ENCODE measurements around the gene RAPGEF1.

Gene RAPGEF1

DNA sequence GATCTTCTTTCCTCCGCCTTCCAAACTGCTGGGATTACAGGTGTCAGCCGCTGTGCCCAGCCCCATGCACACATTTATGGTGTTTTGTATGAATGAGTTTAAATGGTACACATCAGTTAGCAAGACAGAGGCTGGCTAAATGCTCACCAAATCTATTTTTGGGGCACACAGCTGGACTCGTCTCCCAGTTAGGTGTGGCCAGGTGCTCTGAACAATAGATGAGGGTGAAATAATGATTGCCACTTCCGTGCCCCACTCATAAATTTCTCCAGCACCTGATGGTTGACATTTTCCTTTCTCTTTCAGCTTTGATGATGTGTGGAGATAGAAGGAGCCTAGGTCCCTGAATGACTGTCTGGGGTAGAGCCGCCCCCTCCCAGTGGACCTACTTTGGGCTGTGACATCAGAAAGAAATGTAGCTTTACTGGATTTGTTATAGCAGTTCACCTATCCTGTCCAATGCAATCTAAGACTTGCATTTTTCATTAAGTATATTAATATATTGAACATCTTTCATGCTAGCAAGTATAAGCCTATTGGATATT lies 8.6 kb upstream of the RAPGEF1 start:
- no peak for DNase-seq

DNA sequence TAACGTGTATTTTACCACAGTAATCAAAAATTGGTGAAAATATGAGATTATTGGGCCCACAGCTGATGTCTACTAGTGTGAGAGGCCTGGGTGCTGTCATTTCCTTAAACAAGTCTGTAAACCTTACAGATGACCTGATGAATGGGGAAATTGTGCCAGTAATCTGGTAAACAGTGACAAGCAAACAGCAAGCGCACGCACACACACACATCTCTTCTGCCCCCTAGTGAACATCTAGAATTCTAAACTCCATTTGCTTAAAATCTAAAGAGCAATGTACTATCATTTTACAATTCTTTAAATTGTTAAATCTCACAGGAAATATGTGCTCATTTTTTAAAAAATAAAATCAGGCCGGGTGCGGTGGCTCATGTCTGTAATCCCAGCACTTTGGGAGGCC lies 7.5 kb upstream of the RAPGEF1 start:
- peak in 2 of 6 experiments; percentile 26 to 50 for DNase-seq

DNA sequence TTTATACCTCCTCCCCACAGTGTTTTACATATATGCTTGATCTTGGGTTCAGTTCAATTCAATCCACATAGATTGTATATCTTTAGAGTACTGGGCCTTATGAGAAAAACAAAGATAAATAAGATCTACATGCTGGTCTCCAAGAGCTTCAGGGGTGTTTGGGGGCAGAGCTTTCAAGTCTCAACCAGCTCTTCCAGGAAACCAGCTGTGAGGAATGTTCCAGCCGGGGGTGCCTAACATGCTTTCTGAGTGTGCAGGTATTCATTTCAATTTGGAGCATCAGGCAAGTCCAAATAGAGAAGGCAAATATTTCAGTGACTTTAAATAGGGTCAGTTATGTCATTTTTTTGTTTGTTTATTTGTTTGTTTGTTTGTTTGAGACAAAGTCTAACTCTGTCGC lies 5.7 kb upstream of the RAPGEF1 start:
- DNase-seq = no peak

DNA sequence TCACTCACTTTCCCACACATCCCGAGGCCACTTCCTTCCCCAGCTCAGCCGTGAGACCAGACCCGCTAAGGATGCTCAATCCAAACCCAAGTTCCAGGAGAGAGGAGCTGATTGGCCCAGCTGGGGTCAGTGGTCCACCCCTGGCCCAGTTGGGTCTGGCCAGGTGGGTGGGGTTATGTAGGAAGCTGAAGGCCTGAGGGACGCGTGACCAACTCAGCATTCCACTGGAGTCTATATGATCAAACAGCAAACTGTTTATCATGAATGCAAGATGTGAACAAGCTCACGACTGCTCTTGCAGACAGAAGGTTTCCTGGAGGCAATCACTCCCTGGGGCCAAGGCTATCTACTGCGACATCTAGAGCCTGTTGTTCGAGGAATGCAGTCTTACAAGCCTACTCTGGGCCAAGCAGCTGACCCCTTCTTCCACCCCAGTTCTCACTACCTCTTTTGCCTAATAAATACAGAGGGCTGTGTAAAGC lies 4.9 kb upstream of the RAPGEF1 start:
- DNase-seq = no peak

DNA sequence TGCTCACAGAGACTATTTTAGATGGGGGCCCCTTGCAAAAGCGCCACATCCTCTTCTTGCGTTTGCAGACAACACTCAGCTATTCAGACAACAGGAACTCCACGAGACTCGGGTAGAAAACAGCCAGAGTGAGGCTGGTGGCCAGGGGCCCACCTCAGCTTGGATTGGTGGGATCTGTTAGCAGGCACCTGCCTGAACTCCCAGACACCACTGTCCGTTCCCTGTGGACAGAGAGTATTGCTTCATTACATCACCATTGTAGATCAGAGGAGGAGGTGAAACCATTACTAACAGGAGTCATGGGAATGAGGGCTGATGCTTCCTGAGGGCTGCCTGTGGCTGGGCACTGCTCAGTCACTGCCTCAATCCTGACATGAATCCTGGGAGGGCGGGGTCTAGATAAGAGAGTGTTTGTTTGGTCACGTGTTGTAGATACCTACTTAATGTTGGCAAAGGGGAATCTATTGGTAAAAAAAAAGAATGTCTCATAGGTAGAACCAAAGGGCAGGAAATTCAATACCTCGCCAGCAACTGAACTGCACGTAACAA lies 4.4 kb upstream of the RAPGEF1 start:
- DNase-seq = peak in 4 of 6 experiments; percentile 6 to 54 (median 36)

DNA sequence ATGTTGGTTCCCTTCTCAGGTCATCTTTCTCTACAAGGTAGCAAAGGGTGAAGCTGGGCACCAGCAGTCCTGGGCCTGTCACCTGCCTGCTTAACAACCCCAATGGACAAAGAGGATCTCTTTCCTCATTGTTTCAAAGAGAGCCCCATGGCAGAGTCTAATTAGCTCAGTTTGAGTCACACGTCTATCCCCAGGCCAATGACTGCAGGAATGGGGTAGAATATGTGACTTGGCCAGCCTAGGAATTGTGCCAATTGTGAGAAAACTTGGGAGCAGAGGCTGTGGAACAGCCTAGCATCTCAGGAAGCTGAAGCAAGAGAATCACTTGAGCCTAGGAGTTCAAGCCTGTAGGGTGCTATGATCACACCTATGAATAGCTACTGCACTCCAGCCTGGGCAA lies 3.6 kb upstream of the RAPGEF1 start:
- DNase-seq = no peak

DNA sequence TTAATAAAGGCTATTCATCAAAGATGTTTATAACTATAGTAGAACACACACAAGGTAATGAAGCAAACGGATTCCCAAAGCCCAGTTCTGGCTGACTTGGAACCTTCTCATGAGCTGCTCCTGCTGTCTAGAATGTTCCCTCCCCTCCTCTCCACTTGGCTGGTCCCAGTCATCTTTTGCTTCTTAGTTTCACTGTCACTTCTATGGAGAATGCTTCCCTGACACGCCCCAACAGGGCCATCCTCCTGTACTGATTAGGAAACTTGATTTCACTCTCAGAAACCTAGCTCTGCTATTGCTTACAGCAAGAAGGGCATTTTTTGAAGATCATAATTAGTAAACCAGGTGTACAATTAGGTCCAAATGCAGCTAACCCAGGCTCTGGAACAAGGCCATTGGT lies 3.2 kb upstream of the RAPGEF1 start:
- DNase-seq = no peak

DNA sequence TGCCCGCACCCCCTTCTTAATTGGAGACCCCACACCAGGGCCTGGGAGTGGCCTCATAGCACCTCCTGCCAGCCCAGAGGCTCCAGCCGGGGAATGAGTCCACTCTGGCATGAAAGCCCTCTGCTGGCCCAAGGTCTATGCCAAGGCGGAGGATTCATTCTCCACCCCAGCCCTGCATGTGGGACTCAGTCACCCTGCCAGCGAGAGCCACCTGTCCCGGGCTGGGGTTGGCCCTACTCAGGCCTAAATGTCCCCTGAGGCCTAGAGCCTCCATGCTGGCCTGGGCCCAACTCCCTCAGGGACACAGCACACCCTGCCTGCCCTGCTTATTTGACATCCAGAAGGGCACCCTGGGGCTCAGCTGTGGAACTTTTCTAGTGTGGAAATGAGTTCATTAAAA lies 1.0 kb upstream of the RAPGEF1 start:
- DNase-seq = no peak

DNA sequence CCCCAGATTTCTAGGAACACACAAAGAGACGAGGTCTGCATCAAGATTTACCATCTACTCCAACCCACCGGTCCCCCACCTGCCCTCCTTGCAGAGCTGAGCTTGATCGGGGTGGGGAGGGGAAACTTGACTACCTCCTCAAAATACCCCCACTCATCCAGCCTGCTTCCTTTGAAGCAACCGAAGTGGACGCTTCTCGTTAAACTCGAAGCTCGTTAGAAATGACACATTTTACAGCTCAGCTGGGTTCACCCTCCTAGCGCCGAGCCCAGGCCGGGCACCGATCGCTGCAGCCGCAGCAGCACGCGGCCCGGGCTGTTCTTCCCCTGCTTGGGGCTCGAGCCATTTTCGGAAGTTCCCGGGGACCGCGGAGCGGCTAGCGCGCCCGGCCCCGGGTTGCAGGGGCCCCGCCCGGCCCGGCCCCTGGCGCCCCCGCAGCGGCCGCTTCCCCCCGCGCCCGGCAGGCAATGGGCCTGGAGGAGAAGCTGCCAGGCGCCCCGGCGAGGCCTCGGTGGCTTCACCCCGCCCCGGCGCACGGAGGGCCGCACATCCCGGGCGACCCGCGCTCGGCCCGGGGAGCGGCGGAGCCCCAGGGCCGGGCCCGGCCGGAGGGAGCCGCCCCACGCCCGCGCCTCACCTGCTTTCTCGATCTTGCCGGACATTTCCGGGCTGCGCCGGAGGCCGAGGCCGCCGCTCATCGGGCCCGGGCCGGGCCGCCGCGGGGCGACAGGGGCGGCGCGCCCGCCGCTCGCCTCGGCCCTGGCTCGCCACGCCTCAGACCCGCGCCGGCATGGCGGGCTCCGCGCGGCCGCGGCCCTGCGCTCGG lies 530 bp downstream of the RAPGEF1 start:
- peak in 4 of 6 experiments; percentile 26 to 55 (median 34) for DNase-seq

DNA sequence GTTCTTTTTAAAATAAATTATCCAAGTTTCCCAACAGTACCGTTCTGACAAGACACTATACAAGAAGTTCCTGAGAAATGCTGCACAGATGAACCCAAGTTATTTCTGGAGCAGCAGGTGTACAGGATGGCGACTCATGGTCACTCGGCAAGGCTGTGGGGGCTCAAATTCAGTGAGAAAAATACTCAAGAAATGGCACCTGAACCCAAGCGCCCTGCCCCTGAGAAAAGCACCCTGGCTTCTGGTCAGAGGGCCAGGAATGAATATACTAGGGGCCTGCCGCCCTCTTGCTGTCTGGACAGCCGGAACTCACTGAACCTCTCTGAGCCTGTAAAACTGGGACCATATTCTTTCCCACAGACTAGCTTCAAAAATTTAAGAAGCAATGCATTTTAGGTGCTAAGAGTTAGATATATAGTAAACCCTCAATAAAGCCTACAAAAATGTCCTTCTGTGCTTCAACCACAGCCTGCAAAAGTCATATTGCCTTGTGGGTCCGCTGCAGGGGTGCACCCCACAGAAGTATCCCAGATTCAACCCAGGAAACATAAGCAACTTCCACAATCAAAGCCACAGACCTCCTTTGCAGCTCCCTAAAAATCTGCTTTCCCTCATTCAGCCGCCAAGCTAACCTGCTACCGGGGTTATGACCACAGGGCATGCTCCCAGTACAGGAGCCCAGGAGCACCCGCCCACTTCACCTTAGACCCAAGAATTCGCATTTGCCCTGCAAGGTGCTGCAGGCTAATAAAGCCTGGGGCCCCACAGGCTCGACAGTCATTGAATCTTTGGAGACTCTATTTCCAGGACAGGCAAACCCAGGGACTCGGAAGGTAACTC lies 1.4 kb downstream of the RAPGEF1 start:
- no peak for DNase-seq

DNA sequence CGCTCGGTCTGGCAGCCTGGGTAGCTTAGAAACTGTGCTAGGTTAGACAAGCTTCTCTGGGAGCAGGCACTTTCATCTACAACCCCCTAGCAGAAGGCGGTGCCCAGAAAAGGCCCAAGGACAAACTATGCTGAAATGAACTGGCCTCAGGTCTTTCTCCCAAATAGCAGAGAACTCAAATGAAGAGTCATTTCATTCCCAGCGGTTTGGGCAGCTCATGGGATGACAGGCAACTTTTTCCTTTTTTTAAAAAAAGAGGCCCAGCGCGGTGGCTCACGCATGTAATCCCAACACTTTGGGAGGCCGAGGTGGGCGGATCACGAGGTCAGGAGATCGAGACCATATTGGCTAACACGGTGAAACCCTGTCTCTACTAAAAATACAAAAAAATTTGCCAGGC lies 2.5 kb downstream of the RAPGEF1 start:
- no peak for DNase-seq

DNA sequence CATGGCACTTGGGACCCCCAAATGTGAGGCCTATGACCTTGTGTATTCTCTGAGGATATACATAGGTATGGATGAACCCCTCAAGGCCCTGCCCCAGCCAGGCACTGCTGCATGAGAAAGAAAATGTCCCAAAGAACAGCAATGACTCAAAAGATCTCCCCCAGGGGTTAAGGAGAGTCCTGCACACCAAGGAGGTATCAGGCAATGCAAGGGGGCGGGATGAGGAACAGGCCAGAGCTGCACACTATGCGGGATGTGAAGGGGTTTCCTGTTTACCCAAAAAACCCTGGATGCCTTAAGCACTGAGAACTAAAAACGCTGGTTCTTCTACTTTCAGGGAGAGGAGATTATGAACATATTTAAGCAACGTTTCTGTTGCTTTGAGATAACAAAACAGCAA lies 3.4 kb downstream of the RAPGEF1 start:
- no peak for DNase-seq

DNA sequence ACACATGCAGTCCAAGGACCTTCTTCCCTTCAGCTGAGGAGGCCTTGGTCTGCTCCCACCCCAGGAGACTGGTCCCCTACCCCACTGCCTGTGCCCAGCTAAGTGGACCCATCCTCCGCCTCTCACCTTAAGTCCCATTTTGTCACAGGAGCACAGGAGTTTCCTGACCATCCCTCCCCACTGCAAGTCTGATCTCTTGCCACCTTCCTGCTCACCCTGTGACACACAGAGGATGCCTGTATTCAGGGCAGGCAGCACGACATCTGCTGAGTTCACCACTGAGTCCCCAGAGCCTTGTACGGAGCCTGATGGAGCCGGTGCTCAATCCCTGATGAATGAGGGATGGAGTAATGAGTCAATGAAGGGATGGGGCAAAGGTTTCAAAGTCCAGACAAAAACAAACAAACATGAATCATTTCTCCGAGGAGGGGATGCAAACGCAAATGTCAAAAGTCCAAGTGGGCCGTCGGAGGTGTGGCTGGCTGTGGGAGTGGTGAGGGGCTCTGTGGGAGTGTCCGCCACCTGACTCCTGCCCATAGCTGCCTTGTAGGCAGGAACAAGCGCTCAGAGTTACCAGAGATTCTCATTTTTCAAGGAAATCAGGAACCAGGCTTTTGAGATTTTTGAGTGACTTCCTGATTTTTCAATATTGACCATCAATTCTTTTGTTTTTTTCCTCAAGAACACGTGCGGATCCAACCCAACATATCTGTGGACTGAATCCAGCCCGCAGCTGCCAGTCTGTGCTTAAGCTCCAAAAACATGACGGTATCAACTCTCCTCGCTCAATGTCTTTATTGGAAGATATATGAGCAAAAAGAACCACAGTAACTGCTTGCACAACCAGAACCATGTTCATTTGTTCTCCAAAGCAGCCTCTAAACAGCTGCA lies 4.4 kb downstream of the RAPGEF1 start:
- no peak for DNase-seq

DNA sequence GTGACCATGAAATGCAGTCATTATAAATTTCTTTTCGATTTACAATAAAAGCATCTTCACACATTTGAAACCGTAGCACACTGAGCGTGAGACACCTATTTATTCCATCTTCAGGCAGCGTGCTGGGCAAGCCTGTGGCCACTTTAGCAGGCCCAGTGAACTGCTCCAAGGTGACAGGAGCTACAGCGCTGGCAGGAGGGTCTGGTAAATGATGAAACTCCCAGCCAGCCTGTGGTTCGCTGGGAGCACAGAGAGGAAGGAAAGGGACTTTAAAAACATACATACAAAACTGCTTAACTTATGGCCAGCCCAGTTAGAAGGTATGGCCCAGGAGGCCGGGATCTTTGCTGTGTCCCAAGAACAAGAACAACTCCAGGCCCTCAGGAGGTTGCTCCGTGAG lies 5.1 kb downstream of the RAPGEF1 start:
- DNase-seq = no peak

DNA sequence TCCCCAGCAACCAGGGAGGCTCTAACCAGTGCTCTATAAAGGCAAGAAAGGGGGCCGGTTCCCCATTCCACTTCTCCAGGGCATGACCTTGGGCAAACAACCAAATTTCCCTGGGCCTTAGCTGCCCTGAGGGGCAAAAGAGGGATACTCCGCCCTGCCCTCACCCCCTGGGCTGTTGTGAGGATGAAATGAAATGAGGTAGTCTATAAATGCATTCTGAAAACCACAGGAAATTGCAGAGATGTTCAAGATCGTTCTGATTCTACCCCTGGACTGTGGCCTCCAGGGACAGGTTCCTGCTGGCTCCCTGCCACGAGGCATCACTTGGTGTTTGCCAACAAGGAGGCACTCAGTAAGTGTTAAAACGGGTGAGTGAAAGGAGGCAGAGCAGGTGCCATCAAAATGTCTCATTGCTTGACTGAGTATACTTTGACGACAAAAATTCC lies 5.7 kb downstream of the RAPGEF1 start:
- DNase-seq = peak in 5 of 6 experiments; percentile 7 to 34 (median 30)

DNA sequence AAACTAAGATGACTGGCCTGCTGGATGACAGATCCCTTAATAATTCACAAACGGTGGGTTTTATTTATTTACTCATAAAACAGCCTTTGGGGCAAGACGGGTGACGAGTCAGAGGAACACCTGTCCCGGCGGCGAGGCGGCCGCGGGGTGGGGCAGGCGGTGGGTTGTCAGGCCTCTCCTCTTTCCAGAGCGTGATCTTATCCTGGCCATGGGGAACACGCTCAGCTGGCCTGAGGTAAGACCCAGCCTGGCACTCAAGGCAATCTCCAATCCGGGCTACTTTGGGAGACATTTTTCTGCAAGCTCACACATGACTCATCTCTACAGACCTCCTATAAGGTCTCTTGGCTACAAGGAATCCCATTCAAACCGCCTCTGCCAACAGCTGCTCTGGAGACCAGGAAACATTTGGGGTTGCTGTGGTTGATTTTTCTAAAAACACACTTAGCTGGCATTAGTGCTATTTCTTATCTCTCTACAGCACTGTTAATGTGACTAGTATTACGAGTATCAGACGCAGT lies 6.3 kb downstream of the RAPGEF1 start:
- peak in 1 of 6 experiments; percentile 24 for DNase-seq

DNA sequence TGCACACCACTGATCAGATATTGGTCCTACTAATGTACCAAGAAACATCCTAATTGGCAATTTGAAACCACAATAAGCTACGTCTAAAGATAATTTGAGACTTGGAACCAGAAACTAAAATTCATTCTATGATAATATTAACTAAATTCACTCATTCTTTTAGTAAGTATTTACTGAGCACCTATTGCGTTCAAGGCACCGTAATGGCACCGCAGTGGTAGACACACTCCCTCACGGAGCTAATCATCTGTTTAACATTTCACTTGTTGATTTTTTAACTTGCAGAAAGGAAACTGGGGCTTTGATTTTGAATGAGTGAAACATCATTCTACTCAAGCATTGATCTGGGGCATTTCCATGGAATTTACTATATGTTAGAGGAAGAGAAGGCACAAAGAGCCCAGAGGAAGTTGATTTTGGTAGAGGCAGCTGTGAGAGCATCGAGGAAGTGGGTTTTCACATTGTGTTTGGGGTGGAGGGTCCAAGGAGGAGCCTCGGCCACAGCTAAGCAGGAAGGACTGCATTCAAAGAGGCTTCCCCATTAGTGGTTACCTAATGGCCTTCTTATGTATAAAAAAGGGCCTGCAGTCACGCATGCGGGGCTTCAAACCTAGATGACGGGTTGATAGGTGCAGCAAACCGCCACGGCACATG lies 7.1 kb downstream of the RAPGEF1 start:
- peak in 4 of 6 experiments; percentile 15 to 60 (median 30) for DNase-seq

DNA sequence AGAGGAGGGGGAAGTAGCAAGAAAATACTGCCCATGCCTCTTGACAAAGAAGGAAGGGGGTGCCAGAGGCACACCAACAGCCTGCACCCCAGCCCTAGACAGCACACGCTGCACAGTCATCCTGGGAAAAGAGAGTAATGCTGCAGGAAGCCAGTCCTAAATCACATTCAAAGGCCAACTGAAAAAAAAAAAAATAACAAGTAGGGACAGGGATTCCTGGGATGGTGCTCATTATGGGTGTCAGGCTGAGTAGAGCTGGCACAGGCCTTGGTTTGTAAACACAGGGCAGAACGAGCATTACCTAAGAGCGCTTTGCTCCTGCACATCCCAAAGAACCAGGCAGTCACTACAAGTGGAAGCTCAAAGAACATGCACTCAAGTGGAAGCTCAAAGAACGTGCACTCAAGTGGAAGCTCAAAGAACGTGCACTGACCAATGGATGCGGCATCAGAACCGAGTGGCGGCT lies 7.8 kb downstream of the RAPGEF1 start:
- no peak for DNase-seq

DNA sequence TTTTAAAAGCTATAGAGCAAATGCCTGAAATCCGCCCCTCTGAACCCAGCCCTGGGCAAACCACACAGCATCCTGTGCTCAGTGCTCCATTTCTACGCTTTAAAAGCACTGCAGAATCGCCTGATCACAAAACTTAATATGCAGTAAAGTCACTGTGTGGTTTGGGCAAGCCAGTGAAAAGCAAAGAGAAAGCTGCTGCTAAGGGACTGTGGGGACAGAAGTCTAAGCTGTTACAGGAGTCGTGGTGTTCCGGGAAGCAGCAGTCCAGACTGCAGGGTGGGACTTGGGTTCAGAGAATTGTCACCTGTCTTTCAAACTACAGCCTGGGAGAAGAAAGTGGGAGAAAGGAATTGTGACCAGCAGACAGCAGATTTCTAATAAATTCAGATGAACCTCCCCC lies 8.2 kb downstream of the RAPGEF1 start:
- peak in 2 of 6 experiments; percentile 8 to 26 for DNase-seq

DNA sequence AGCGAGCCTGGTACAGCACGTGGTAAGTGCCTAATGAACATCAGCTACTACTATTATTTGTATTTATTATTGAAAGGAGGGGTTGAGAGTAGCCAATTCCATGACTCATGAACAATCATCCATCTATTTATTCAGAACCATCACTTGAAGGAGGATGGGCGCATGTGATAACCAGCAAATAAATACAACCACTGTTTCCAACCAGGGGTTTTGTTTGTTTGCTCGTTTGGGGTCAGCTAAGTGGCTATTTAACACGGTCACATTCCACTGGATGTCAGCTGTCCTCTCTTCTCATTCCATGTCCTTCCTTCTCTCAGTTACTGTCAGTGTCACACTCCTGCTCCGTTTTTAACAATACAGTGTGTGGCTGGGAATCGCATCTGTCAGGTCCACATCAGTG lies 8.6 kb downstream of the RAPGEF1 start:
- DNase-seq = no peak

DNA sequence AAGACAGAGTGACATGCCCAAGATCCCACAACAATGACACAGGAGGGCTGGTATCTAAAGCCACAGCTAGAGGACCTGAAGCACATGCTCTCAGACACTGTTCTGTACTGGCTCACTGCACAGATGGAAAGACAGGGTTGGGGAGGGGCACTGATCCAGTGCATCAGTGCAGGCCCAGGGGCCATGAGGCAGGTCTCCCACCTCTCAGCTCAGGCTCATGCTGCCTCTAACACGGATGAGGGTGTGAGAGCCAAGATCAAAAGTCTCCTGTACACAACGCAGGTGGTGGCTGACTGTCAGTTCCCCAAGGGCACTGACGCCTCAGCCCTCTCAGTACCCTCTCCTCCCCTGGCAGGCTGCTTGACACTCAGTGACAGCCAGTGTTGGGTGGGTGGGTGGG lies 10.9 kb downstream of the RAPGEF1 start:
- DNase-seq = peak; percentile 56 to 79 (median 75)
